Breast epithelium (tissue), 4 donors: Measurements from ENCODE around the gene CCDC24. TPM values are rescaled to one million over a fixed set of nuclear protein-coding genes. Genes with fewer than 3 reads are reported as not detected.
A peak's percentile ranks its signal among the peaks of the same experiment; 100 is the strongest.

ENCODE experiments used
- DNase-seq, 2 donors: peaks; one replicate each; pipeline ENCODE4 v3.0.0-alpha.2; 2019; ENCODE audit warnings: low spot score in 2 of 2
- H3K27ac ChIP-seq, 2 donors: fragments of 200-600 bp; sonication (generic) in 1 of 2; one replicate each; pipeline ENCODE4 v1.5.1; 2016 to 2019; ENCODE audit warnings: mild to moderate bottlenecking in 1 of 2
- H3K27me3 ChIP-seq, 2 donors: fragments of 200-600 bp; sonication (generic) in 1 of 2; one replicate each; pipeline versions ENCODE4 v1.5.1 to v1.6.0; 2017 to 2019; ENCODE audit warnings: control low read depth in 1 of 2, mild to moderate bottlenecking in 1 of 2
- H3K36me3 ChIP-seq: fragments of 200-600 bp; one replicate; pipeline ENCODE4 v1.5.1; 2019
- H3K4me1 ChIP-seq, 2 donors: fragments of 200-600 bp; sonication (generic); one replicate each; pipeline ENCODE4 v1.5.1; 2016 to 2019; ENCODE audit warnings: control low read depth in 1 of 2
- H3K4me3 ChIP-seq, 3 donors: fragments of 200-600 bp; sonication (generic); 1 replicate in 2 of 3; 2 replicates in 1 of 3; pipeline ENCODE4 v1.5.1; 2016 to 2019; ENCODE audit warnings: mild to moderate bottlenecking in 3 of 3, moderate library complexity in 2 of 3
- H3K9me3 ChIP-seq, 2 donors: fragments of 200-600 bp; sonication (generic) in 1 of 2; one replicate each; pipeline ENCODE4 v1.5.1; 2016 to 2019; ENCODE audit warnings: control low read depth in 1 of 2
- POLR2A ChIP-seq: fragments of 450-650 bp; IDR thresholded peaks from one replicate; pipeline ENCODE4 v1.6.1; 2016; ENCODE audit warnings: antibody characterized with exemption, mild to moderate bottlenecking, moderate library complexity
- POLR2AphosphoS5 ChIP-seq, 3 donors: sonication (generic); formaldehyde crosslinking; IDR thresholded peaks; one replicate each; pipeline ENCODE4 v1.6.1; 2017; ENCODE audit warnings: antibody characterized with exemption in 3 of 3
- intact Hi-C: fragments of 100-400 bp; cut with DNase I; formaldehyde crosslinking; loops from one replicate; pipeline ENCODE4 v1.15.1; 2023; ENCODE audit warnings: low total_unique reads
- total RNA-seq, 3 donors: library from RNA; depleted of rRNA; stranded (reverse); fragments of >200 nt; gene quantifications; one replicate each; pipeline ENCODE4 v1.1.0, GENCODE V29; 2016
- TF ChIP-seq, protein P1 (sequence below), 3 donors: fragments of 450-650 bp; IDR thresholded peaks; one replicate each; pipeline ENCODE4 v1.5.1; 2016 to 2017; ENCODE audit warnings: antibody characterized with exemption in 3 of 3, mild to moderate bottlenecking in 3 of 3, moderate library complexity in 3 of 3

The CCDC24 gene
- total RNA-seq, 3 donors from 2014 or later, result 5.4 to 12.5 (median 12.3) TPM

DNA sequence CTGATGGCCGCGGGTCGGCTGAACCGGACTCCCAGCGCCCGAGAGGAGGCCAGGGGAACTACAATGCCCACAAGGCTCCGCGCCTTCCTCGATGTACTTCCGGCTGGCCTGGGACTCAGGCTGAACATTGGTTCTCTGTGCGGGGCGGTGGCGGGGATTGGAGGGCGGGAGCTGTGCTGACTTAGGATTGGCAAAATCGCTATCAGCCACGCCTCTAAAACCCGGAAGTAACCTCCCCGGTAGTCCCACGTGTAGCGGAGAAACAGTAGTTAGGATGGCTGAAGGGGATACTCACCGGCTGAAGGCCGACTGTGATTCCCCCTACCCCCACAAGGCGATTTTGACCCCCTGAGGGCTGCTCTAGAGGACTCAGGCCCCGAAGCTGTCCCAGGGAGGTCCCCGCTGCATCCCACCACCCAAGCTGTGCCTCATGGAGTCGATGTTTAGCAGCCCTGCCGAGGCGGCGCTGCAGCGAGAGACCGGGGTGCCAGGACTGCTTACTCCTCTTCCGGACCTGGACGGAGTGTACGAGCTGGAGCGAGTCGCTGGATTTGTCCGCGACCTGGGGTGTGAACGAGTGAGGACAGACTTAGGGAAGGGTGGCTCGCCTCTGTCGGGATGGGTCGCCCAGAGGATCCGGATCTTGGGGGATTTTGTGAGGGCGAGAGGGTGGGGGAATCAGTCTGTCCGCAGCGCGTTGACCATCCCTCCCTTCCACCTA is 21.5 kb upstream of the CCDC24 start, which contains the start of gene DPH2:
Gene DPH2 (plus strand): TSS at position 265 of the 721 bp plus-strand sequence. CDS start 166 bp downstream, at position 431.
- intact Hi-C loops, result loop anchor here (10.0 kb wide), 1 partner anchor 435 kb away; the partner anchor contains the start of gene PTPRF
- H3K4me3 ChIP-seq, result peak within 1 kb of the TSS; percentile 71 to 81 (median 77)
- DNase-seq, result peak; percentile 97 to 98
- H3K27me3 ChIP-seq, result no peaks in the 10 kb centered on the region
- TF ChIP-seq POLR2AphosphoS5 (IDR thresholded peaks at IDR 0.05) (peak; percentile 12 to 31 (median 16)), POLR2A (no peak)
- TF ChIP-seq, protein P1, sequence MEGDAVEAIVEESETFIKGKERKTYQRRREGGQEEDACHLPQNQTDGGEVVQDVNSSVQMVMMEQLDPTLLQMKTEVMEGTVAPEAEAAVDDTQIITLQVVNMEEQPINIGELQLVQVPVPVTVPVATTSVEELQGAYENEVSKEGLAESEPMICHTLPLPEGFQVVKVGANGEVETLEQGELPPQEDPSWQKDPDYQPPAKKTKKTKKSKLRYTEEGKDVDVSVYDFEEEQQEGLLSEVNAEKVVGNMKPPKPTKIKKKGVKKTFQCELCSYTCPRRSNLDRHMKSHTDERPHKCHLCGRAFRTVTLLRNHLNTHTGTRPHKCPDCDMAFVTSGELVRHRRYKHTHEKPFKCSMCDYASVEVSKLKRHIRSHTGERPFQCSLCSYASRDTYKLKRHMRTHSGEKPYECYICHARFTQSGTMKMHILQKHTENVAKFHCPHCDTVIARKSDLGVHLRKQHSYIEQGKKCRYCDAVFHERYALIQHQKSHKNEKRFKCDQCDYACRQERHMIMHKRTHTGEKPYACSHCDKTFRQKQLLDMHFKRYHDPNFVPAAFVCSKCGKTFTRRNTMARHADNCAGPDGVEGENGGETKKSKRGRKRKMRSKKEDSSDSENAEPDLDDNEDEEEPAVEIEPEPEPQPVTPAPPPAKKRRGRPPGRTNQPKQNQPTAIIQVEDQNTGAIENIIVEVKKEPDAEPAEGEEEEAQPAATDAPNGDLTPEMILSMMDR (IDR thresholded peaks at IDR 0.05), result peak in 1 of 3 donors; percentile 37
- H3K36me3 ChIP-seq, result no peaks in the 10 kb centered on the region
- H3K9me3 ChIP-seq, result no peaks in the 10 kb centered on the region
- peaks cover 0 to 8% of the 10 kb centered on the region in 2 donors for H3K4me1 ChIP-seq
- no peak within 1 kb of the TSS for H3K27ac ChIP-seq

DNA sequence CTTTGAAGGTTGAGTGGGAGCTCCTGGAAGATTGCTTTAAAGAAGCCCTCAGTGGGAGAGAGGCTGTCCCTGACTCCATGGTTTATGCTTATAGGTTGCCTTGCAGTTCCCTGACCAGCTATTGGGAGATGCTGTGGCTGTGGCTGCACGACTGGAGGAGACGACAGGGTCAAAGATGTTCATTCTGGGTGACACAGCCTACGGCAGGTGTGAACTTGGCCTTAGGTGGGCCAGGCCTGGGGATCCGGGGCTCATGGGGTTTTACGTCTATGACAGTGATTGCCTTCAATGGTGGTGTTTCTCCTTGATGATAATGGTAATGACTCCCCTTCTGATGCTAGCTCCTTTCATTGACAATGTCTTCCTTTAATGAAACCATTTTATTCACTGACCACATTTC is 20.9 kb upstream of the CCDC24 start:
- no peaks in the 10 kb centered on the region for H3K36me3 ChIP-seq
- DNase-seq, result no peak
- H3K4me1 ChIP-seq, result peaks cover 0 to 8% of the 10 kb centered on the region in 2 donors
- no peak overlapping the region for H3K27ac ChIP-seq
- no peaks in the 10 kb centered on the region for H3K9me3 ChIP-seq
- intact Hi-C loops, result loop anchor here (10.0 kb wide), 1 partner anchor 436 kb away; the partner anchor contains the start of gene PTPRF
- TF ChIP-seq POLR2A, result no peak
- TF ChIP-seq, protein P1 (IDR thresholded peaks at IDR 0.05), result no peak
- no peak for TF ChIP-seq POLR2AphosphoS5 (IDR thresholded peaks at IDR 0.05)
- no peaks in the 10 kb centered on the region for H3K27me3 ChIP-seq
- peak overlapping the region; percentile 71 to 81 (median 77) for H3K4me3 ChIP-seq

DNA sequence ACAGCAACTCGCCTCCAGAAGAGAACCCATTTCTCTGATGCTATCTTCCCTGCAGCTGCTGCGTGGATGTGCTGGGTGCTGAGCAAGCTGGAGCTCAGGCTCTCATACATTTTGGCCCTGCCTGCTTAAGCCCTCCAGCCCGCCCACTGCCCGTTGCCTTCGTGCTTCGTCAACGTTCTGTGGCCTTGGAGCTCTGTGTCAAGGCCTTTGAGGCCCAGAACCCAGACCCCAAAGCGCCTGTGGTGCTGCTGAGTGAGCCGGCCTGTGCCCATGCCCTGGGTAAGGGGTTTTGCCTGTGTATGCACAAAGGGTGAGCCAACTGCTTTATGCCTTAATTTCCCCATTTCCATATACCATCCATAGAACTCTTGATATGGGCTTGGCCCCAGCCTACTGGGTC is 20.5 kb upstream of the CCDC24 start:
- no peaks in the 10 kb centered on the region for H3K9me3 ChIP-seq
- no peak overlapping the region for H3K27ac ChIP-seq
- TF ChIP-seq, protein P1 (IDR thresholded peaks at IDR 0.05), result no peak
- no peaks in the 10 kb centered on the region for H3K36me3 ChIP-seq
- peaks cover 0 to 12% of the 10 kb centered on the region in 2 donors for H3K4me1 ChIP-seq
- intact Hi-C loops, result loop anchor here (10.0 kb wide), 1 partner anchor 436 kb away; the partner anchor contains the start of gene PTPRF
- no peaks in the 10 kb centered on the region for H3K27me3 ChIP-seq
- peak overlapping the region in 2 of 3 donors; percentile 71 to 81 for H3K4me3 ChIP-seq
- no peak for DNase-seq

DNA sequence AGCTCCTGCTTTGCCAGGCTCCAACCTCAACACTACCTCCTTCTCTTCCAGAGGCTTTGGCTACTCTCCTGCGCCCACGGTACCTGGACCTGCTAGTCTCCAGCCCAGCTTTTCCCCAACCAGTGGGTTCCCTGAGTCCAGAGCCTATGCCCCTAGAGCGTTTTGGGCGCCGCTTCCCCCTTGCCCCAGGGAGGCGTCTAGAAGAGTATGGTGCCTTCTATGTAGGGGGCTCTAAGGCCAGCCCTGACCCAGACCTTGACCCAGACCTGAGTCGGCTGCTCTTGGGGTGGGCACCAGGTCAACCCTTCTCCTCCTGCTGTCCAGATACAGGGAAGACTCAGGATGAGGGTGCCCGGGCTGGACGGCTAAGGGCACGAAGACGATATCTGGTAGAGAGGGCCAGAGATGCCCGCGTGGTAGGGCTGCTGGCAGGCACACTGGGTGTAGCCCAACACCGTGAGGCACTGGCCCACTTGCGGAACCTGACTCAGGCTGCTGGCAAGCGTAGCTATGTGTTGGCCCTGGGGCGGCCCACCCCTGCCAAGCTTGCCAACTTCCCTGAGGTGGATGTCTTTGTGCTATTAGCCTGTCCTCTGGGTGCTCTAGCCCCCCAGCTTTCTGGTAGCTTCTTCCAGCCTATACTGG is 19.9 kb upstream of the CCDC24 start:
- no peak overlapping the region for H3K27ac ChIP-seq
- intact Hi-C loops, result loop anchor here (10.0 kb wide), 1 partner anchor 437 kb away; the partner anchor contains the start of gene PTPRF
- H3K4me1 ChIP-seq, result peaks cover 0 to 17% of the 10 kb centered on the region in 2 donors
- H3K4me3 ChIP-seq, result no peak overlapping the region
- H3K9me3 ChIP-seq, result no peaks in the 10 kb centered on the region
- no peak for DNase-seq
- H3K27me3 ChIP-seq, result no peaks in the 10 kb centered on the region
- no peaks in the 10 kb centered on the region for H3K36me3 ChIP-seq
- no peak for TF ChIP-seq POLR2AphosphoS5 (IDR thresholded peaks at IDR 0.05)
- no peak for TF ChIP-seq POLR2A
- TF ChIP-seq, protein P1 (IDR thresholded peaks at IDR 0.05), result no peak
